ENCODE data around the gene S100Z.
A peak's percentile ranks its signal among the peaks of the same experiment; 100 is the strongest.
"Not testable (repeated sequence)": the region's sequence is repeated elsewhere in the genome, so short reads cannot be mapped to it uniquely, and the experiment has no call there.

S100Z gene

GRCh38 chr5:76822105-76822731 lies 27.6 kb upstream of the S100Z start:
- not testable (repeated sequence) for DNase-seq (ENCODE audit: low read depth in 1 of 2, low spot score in 1 of 2)

DNA sequence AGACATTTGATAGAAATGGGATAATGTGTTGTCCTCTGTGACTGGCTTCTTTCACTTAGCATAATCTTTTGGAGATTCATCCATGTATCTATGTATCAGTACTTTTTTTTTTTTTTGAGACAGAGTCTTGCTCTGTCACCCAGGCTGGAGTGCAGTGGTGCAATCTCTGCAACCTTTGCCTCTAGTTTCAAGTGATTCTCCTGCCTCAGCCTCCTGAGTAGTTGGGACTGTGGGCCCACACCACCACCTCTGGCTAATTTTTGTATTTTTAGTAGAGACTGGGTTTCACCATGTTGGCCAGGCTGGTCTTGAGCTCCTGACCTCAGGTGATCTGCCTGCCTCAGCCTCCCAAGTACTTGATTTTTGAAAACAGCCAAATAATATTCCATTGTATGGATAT lies 23.4 kb upstream of the S100Z start:
- DNase-seq (ENCODE audit: low read depth in 1 of 2, low spot score in 1 of 2), result not testable (repeated sequence)

DNA sequence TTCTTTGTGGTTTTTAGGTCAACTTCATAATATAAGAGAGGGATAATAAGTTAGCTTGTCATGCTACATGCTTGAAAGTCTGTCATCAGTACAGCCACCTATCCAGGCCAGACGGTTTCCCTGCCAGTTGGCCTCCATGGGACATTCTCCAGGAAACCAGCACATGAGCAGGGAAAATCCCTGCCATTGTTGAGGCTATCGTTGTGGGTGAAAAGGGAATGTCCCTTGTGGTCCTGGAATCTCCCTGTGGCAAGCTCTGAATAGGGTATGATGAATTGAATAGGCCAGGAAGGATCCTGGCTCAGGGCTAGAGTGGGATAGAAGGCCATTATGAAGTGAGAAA lies 18.7 kb upstream of the S100Z start:
- no peak for DNase-seq (ENCODE audit: low read depth in 1 of 2, low spot score in 1 of 2)

- DNase-seq (ENCODE audit: low read depth in 1 of 2, low spot score in 1 of 2), result no peak
Observed at GRCh38 chr5:76836181-76836580, 13.6 kb upstream of the S100Z start.

GRCh38 chr5:76836585-76836984 lies 13.2 kb upstream of the S100Z start:
- no peak for DNase-seq (ENCODE audit: low read depth in 1 of 2, low spot score in 1 of 2)

- DNase-seq (ENCODE audit: low read depth in 1 of 2, low spot score in 1 of 2), result no peak
Observed at GRCh38 chr5:76838481-76839261, 11.1 kb upstream of the S100Z start.

GRCh38 chr5:76841361-76841760 lies 8.5 kb upstream of the S100Z start:
- no peak for DNase-seq (ENCODE audit: low read depth in 1 of 2, low spot score in 1 of 2)

- no peak for DNase-seq (ENCODE audit: low read depth in 1 of 2, low spot score in 1 of 2)
Observed at GRCh38 chr5:76845890-76846289, 3.9 kb upstream of the S100Z start.

- no peak for DNase-seq (ENCODE audit: low read depth in 1 of 2, low spot score in 1 of 2)
Observed at GRCh38 chr5:76850543-76851145, 830 bp downstream of the S100Z start.

DNA sequence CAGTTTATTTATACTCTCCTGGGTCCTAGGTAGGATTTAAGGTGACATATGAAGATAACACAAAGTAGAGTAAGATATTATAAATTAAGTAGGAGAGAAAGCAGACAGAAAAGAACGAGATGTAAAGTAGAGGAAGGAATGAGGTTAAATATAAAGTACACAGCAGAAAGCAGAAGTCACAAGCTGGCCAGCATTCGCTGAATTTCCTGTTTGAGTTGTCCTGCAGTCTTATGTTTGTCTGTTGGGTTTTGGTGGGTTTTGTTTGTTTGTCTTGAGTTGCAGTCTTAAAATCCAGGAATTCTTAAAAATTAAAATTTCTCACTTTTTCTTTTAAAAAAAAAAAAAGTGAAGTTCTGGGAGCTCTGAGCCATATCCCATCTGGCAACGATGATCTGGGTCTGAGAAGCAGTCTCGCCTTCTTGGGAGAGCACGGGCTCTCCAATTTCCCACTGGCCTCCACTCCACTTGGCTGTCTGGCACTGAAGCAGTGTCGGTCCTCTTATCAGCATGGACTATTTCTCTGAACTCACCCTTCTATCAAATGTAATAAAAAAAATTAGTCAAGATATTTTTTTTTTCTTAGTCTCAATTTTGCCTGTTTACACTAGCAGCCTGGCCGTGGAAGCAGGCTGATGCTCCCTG lies 2.0 kb downstream of the S100Z start:
- DNase-seq (ENCODE audit: low read depth in 1 of 2, low spot score in 1 of 2), result no peak

DNA sequence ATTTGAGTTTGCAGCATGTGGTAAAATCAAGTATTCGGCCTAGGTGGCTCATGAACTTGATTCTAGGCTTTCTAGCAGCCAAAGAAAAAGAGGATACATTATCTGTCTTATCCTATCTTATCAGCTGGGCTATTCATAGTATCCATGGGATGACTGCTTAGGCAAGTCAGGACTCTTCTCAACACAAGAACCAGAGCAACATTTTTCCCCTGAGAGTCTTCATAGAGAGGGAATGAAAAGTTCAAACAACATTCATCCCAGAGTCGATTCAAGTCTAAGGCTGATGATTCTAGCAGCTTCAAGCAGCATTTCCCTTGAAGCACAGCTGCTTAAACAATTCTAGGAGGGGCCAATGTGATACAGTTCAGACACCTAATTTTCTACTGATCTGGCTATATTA lies 3.0 kb downstream of the S100Z start:
- no peak for DNase-seq (ENCODE audit: low read depth in 1 of 2, low spot score in 1 of 2)

- not testable (repeated sequence) for DNase-seq (ENCODE audit: low read depth in 1 of 2, low spot score in 1 of 2)
Observed at GRCh38 chr5:76853741-76854140, 3.9 kb downstream of the S100Z start.

DNA sequence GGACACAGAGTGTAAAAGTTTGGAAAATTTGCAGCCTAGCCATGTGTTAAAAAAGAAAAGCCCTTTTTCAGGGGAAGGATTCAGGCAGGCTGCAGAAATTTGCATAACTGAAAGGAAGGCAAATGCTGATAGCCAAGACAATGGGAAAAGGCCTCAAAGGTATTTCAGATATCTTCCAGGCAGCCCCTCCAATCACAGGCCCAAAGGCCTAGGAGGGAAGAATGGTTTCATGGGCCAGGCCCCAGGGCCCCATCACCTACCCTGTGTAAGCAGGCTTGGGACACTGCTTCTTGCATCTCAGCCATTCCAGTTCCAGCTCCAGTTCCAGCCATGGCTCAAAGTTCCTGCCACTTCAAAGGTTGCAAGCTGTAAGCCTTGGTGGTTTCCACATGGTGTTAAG lies 4.8 kb downstream of the S100Z start:
- no peak for DNase-seq (ENCODE audit: low read depth in 1 of 2, low spot score in 1 of 2)

GRCh38 chr5:76855501-76855900 lies 5.7 kb downstream of the S100Z start:
- DNase-seq (ENCODE audit: low read depth in 1 of 2, low spot score in 1 of 2), result not testable (repeated sequence)

DNA sequence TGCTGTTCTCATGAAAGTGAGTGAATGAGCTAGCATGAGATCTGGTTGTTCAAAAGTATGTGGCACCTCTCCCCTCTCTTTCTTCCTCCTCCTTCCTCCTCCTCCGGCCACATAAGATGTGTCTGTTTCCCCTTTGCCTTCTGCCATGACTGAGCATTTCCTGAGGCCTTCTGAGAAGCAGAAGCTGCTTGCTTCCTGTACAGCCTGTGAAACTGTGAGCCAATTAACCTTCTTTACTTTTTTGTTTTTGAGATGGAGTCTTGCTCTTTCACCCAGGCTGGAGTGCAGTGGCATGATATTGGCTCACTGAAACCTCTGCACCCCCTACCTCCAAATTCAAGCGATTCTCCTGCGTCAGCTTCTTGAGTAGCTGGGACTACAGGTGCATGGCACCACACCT lies 6.1 kb downstream of the S100Z start:
- DNase-seq (ENCODE audit: low read depth in 1 of 2, low spot score in 1 of 2), result peak in 1 of 2 donors; percentile 1

- not testable (repeated sequence) for DNase-seq (ENCODE audit: low read depth in 1 of 2, low spot score in 1 of 2)
Observed at GRCh38 chr5:76856800-76857199, 7.0 kb downstream of the S100Z start.

- DNase-seq (ENCODE audit: low read depth in 1 of 2, low spot score in 1 of 2), result no peak
Observed at GRCh38 chr5:76859591-76860247, 9.9 kb downstream of the S100Z start.

DNA sequence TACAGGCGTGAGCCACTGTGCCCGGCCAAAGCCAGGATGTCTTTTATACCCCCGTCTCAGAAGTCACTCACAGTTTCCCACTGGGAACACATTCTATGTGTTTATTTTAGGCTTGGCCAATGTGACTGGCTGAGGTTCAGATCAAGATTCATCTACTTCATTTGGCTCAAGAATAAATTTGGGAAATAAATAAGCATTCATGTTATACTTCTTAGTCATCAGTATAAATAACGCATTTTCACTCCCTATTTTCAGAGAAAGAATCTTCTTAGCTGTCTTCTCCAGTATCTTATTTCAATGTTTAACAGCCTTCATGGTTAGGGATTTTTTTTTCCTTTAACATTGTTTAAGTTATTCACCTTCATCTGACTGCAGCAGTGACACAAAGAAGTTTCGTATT lies 11.8 kb downstream of the S100Z start:
- DNase-seq (ENCODE audit: low read depth in 1 of 2, low spot score in 1 of 2), result no peak

GRCh38 chr5:76863001-76863400 lies 13.2 kb downstream of the S100Z start:
- DNase-seq (ENCODE audit: low read depth in 1 of 2, low spot score in 1 of 2), result no peak

DNA sequence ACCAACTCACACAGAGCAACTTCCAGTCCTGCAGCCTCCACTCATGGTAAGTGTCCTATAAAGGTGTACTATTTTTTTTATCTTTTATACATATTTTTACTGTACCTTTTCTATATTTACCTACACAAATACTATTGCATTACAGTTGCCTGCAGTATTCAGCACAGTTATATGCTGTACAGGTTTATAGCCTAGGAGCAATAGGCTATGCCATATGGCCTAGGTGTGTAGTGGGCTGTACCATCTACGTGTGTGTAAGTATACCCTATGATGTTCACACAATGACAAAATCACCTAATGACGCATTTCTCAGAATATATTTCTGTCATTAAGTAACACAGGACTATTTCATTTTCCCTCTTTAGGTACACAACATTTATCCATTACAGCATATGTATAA lies 16.7 kb downstream of the S100Z start:
- DNase-seq (ENCODE audit: low read depth in 1 of 2, low spot score in 1 of 2), result no peak

DNA sequence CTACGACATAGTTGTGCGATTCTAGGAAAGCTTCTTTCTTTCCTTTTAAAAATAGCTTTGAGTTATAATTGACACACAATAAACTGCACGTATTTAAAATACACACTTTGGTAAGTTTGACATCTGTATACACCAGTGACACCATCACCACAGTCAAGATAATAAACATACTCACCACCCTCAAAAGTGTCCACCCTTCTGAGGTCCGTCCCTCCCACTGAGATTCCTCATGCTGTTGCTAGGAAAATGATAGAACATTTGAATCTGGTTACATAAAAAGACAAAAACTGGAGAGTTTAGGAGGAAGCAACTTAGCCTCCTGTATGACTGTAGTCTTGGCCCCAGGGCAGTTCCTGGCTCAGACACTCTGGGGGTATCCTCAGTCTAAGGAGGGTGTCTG lies 17.2 kb downstream of the S100Z start:
- DNase-seq (ENCODE audit: low read depth in 1 of 2, low spot score in 1 of 2), result no peak
